Lower leg skin (tissue), 4 donors: ENCODE data around the gene FAU. TPM values are rescaled to one million over a fixed set of nuclear protein-coding genes. Genes with fewer than 3 reads are reported as not detected.

Source experiments
- DNase-seq, 2 donors: peaks; one replicate each; pipeline ENCODE4 v3.0.0-alpha.2; 2019; ENCODE audit warnings: low spot score in 2 of 2
- H3K4me3 ChIP-seq: fragments of 200-600 bp; sonication (generic); 2 replicates; pipeline ENCODE4 v1.5.1; 2017; ENCODE audit warnings: mild to moderate bottlenecking, low read depth; ENCODE audit not compliant: poor library complexity, severe bottlenecking
- CTCF ChIP-seq, 3 donors: fragments of 450-650 bp; IDR thresholded peaks; one replicate each; pipeline ENCODE4 v1.5.1; 2016; ENCODE audit warnings: antibody characterized with exemption in 3 of 3, mild to moderate bottlenecking in 3 of 3, moderate library complexity in 2 of 3
- POLR2A ChIP-seq, 2 donors: fragments of 450-650 bp; IDR thresholded peaks; one replicate each; pipeline ENCODE4 v1.6.1; 2016 to 2017; ENCODE audit warnings: antibody characterized with exemption in 2 of 2, mild to moderate bottlenecking in 1 of 2, moderate library complexity in 1 of 2
- WGBS, 2 donors: methylation state at CpG; one replicate each; pipeline ENCODE4 v1.1.5; 2018; 5-methylcytosine and 5-hydroxymethylcytosine counted together
- intact Hi-C: fragments of 100-400 bp; cut with DNase I; formaldehyde crosslinking; loops from one replicate; pipeline ENCODE4 v1.15.0; 2023; ENCODE audit warnings: low total_unique reads
- total RNA-seq, 4 donors: library from RNA; depleted of rRNA; stranded (reverse); fragments of >200 nt; gene quantifications; one replicate each; pipeline ENCODE4 v1.1.0, GENCODE V29; 2016

The FAU gene
- total RNA-seq, 4 donors from 2014 or later, result 574 to 1,562 (median 887) TPM

GRCh38 chr11:65107751-65108468 lies 14.0 kb downstream of the FAU start:
- no peak for DNase-seq
- 93 to 95% methylated on average over 36 to 50 of the region's 52 CpGs for WGBS, 2 donors
- intact Hi-C loops, result no loop called here
- H3K4me3 ChIP-seq, result no peak overlapping the region
- TF ChIP-seq CTCF (IDR thresholded peaks at IDR 0.05) (no peak), POLR2A (IDR thresholded peaks at IDR 0.05) (no peak)

GRCh38 chr11:65107078-65107477 lies 14.9 kb downstream of the FAU start:
- H3K4me3 ChIP-seq, result no peak overlapping the region
- no peak for TF ChIP-seq POLR2A (IDR thresholded peaks at IDR 0.05)
- no peak for TF ChIP-seq CTCF (IDR thresholded peaks at IDR 0.05)
- no peak for DNase-seq
- intact Hi-C loops, result no loop called here
- 97% methylated on average over 10 to 15 of the region's 15 CpGs for WGBS, 2 donors

- intact Hi-C loops, result no loop called here
- DNase-seq, result no peak
- TF ChIP-seq POLR2A (IDR thresholded peaks at IDR 0.05) (no peak), CTCF (IDR thresholded peaks at IDR 0.05) (no peak)
- 81 to 86% methylated on average over 4 of the region's 4 CpGs for WGBS, 2 donors
- H3K4me3 ChIP-seq, result no peak overlapping the region
Observed at GRCh38 chr11:65104628-65105027, 17.3 kb downstream of the FAU start.

- H3K4me3 ChIP-seq, result no peak overlapping the region
- DNase-seq, result no peak
- intact Hi-C loops, result no loop called here
- TF ChIP-seq CTCF (IDR thresholded peaks at IDR 0.05) (no peak), POLR2A (IDR thresholded peaks at IDR 0.05) (no peak)
Observed at GRCh38 chr11:65103476-65103875, 18.5 kb downstream of the FAU start.

GRCh38 chr11:65102142-65103095 lies 19.5 kb downstream of the FAU start:
- H3K4me3 ChIP-seq, result no peak overlapping the region
- intact Hi-C loops, result no loop called here
- TF ChIP-seq POLR2A (IDR thresholded peaks at IDR 0.05), result no peak
- no peak for TF ChIP-seq CTCF (IDR thresholded peaks at IDR 0.05)
- 74 to 76% methylated on average over 8 of the region's 8 CpGs for WGBS, 2 donors
- DNase-seq, result no peak
